GM20431 (cell line): ENCODE data around the gene MKKS.

Experiments
- in situ Hi-C: fragments of 300-500 bp; cut with MseI, MboI; formaldehyde crosslinking; loops from one replicate; pipeline ENCODE4 v1.15.0; 2020; ENCODE audit warnings: low sequenced_read_pairs; ENCODE audit not compliant: unreplicated experiment

MKKS gene

DNA sequence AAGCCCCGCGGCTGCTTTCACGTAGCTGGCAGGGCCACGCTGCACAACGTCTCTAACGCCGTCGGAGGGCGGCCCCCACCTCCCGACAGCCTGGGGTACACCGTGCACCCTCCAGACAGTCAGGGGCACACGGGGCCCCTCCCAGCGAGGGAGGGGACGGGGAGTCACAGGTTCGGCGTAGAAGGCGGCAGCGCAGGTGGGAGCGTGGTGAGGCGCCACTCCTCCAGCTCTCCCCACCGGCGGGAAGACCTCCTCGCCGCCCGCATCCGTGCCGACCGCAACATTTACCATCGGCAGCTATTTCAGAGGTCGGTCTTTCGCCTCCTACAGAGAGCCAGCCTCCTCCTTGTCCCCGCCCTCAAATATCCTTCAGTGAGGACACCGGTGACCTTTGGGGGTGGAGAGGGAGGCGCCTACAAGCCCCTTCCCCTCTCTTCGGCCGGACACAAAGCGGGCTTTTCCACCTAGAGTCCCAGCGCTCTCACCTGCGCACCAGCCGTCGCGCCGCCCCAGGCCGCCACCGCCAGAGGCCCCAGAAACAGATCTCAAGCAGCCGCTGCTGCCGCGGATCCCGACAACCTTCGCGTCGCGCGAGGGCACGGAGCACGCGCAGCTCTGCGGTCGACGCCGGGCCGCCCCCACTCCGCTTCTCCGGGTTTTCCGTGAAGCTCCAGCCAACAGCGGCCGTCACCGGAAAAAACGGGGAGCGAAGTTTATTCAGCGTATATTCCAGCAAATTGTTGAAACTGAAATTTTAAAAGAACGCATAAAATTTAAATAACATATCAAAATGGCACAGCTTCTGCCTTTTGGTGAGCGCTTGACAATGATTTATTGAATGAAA, at the start of gene MKKS:
MKKS (minus strand) TSS at position 600 of the 844 bp plus-strand sequence. CDS start 20,708 bp downstream, outside the sequence.
- in situ Hi-C loops, result no loop called here

DNA sequence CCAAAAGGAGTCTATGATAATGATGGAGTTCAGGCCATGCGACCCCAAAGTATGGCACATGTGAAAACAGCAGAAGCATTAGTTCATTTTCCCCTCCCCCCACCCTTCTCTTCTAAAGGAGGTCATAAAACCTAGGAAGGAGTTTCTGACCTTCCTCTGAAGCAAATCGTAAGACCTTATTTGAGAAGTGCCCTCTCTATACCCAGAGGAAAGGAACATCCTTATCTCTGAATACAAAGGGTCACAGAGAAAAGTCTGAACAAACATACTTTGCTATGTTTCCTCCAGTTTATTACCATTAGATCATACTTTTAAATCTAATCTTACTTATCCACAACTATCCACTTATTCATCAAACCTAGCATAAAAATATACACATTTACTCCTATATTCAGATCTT, 49.7 kb upstream of the MKKS start:
- in situ Hi-C loops, result no loop called here

DNA sequence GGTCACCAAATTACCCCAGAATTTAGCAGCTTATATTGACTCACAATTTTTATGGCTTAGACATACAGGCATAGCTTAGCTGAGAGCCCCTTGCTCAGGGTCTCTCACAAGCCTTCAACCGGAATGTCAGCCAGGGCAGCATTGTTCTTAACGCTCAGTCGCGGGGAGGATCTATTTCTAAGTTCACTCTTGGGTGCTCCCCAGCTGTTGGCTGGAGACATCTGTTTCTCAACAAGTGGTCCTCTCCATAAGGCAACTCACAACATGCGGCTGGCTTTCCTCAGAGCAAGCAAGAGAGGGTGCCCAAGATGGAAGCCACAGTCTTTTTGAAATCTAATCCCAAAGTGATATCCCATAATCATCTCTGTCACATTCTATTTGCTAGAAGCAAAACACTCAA, 47.7 kb upstream of the MKKS start:
- in situ Hi-C loops, result no loop called here

DNA sequence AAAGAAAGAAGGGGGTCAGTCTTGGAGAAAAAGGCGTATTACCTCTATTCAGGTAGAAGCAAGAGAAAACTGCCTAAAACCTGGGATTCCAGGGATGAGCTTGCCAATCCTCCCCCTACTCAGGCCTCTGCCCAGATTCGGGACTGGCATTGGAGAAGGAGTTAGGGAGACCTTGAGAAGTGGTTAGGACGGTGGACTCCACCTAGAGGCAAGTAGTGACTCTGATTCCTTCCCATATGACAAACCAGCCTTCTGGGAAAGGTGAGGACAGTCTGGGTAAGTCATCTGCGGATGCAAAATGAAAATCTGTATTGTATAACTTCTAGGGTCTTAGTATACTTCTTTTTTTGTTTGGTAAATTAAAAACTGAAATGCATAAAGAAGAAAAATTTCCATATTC, 44.9 kb upstream of the MKKS start:
- in situ Hi-C loops, result no loop called here

DNA sequence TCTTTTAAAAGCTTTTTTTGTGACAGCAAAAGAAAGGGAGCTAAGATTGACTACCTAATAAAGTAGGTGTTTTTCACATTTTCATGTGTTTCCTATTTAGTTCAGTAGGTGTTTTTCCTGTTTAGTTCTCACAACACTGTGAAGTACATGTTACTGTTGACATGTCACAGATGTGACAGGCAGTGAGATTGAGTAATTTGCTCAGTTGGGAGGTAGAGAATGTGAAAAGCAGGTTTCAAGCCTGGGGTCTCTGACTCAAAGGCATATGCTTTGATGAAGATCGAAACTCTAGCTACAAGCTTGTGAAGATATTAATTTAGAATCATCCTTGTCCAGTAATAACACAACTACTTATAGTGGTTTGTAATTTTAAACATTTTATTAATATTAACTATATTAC, 44.2 kb upstream of the MKKS start:
- in situ Hi-C loops, result no loop called here

DNA sequence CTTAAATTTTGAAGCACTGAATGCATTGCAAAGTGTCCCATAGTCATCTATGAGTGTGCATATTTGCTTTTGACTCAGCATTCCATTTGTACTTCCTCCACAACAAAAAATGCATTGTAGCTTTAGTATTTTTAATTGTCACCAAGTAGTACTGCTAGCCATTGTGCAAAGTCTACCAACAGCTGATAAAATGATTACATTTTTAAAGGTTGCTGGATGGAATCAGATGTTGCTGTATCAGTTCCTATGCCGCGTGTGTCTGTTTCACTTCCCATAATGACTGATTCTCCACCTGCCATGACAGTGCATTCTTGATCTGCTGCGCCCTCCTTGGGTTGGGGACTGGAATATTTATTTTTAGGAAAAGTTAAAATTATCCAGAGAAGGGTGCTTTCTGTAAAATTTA, 42.3 kb upstream of the MKKS start:
- in situ Hi-C loops, result no loop called here

DNA sequence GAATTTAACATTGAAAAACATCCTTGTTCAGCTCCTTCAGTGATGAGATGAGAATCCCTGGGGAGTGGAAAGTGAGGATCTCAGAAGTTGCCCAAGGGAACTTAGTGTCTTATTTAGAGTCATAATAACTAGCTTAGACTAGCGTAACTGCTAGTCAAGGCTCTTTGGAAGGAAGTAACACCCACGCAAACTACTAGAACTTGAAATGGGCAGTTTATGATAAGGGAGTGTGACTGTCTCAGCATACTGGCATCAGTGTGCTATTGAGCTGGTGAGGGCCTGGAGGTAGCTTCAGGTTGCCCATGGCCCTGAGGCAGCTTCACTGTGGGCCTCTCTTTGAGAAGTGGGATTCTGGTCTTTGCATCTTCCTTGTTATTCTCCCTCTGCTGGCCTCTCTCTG, 41.2 kb upstream of the MKKS start:
- in situ Hi-C loops, result no loop called here

DNA sequence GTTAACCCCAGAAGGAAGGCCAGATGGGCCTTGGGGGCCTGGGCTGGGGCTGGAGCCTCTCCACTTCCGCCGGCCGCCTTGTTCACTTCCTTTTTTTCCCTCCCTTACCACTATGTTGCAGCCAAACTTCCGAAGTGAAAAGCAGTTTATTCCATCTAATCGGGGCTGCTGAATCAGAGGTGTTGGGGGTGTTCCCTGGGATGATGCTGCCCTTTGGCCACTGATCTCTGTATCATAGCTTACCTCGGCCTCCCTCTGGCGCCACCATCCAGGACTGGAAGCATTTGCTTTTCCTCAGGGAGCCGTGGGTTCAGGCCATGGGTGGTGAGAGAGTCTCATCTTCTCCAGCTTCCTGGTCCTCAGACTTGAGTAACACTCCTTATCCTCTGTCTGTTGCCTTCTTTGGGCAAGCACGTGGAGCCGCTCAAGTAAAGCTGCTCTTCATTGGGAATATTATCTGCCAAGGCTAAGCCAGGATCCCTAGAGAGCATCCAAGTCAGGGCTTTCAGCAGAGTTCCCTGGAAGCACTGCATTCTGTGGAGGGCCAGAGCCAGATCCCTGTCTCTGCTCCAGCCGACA, 40.7 kb upstream of the MKKS start:
- in situ Hi-C loops, result no loop called here

DNA sequence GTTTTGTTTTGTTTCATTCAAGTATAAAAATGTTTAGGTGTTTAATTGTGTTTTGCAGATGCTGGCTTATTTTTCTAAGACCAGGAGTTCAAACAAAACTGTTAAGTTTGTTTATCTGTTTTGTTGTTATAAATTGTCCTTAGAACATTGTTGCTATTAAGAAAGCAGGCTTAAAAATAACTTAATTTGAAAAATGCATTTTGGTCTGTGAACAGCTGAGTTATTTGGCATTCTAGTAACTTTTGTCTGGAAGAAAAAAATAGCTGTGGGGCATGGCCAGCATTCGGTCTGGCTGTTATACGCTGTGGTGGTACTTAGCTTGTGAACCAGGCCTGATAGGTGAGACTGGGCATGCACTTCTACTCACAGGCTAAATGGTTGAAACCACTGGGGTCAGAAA, 38.8 kb upstream of the MKKS start:
- in situ Hi-C loops, result no loop called here

DNA sequence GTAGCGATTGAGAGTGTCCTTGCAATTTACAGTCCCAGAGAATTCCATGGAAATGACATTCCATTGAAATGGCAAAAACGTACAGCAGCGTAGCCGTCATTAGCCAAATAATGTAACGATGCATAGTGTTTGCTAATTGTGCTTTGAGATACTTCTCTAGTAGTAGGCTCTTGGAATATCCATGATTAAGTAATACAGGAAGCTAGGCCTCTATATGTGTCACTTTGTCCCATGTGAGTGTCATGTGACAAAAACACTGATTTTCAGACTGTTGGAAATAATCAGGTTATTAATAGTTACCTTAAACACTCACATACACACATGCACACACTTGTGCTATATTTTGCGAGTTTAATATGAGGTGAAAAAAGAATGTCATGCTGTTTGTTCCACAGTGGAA, 36.3 kb upstream of the MKKS start:
- in situ Hi-C loops, result no loop called here

DNA sequence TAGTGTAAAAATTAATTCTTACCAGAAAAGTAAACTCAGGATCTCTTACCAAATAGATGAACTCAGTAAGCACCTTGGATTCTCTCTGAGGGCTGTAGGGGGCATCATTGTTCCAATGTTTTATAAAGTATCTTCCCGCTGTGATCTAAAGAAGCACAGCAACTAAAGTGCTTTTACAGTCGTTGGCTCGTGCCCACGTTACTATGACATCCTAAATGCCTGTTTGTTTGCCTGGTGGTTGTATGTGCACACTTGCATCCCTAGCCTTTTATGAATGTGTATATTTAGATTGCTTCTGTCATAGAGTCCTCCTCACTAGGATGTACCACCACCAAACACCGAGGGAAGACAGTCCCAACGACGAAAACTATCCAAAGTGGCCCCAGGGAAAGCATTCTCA, 35.6 kb upstream of the MKKS start:
- in situ Hi-C loops, result no loop called here

DNA sequence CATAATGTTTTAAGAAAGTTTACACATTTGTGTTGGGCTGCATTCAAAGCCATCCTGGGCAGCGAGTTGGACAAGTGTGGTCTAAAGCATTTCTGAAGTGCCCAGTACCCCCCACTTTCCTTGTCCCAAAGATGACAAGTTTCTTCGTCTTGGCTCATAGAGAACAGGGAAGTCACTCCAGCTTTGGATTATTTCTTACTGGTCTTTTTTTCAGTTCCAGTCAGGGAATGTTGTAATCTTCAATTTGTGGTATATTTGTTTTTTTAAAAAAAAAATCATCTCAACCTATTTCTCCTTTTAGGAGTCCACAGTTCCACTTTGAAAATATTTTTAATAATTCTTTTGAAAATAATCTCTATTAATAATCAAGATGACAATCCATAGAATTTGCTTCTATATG, 35.0 kb upstream of the MKKS start:
- in situ Hi-C loops, result no loop called here

DNA sequence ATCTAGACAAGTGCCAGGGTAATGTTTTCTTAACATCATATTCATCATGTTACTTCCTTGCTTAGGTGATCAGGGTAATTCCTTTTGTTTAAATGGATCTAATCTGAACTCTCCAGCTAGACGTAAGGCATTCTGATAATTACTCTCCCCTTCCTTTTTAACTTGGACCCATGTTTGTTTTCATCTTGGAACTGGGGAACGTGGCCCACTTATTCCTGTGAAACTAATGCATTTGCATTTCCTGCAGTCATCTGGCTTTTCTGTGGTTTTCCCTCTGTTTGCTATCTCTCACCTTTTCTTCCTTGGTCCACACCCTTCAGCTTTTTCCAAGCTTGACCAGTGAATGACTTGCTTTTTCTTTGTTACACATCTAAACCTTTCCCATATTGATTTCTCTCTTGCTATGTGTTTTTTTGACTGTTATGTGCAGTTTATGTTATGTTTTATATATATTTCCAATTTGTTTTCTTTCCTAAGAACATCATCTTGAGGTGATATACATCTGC, 34.4 kb upstream of the MKKS start:
- in situ Hi-C loops, result no loop called here

DNA sequence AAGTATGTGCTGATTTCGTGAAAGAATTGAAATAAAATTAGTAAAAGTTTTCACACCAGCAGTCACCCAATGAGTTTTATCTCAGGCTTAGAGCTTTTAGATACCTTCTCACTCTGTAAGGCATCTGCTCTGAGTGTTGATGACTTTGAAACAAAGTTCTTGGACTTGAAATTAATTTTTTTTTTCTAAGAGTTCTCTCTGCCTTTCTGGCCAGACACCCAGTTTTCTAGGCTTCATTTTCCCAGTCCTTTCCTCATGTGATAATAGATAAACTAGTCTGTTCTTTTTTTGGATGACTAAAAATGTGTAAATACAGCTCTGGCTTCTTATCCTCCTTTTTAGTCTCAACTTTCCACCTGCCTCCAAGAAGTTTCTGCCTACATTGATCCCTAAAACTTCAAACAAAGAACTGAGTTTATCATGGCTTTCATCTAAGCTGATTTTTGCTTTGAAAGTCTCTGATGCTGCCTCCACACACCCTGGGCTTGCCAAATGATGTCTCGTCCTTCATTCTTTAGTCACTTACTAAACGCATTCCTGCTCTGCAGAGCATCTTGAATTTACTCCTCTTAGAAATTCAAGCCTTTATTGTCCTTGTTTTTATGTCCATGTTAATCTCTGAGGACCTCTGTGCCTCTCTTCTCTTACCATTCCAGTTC, 33.8 kb upstream of the MKKS start:
- in situ Hi-C loops, result no loop called here

DNA sequence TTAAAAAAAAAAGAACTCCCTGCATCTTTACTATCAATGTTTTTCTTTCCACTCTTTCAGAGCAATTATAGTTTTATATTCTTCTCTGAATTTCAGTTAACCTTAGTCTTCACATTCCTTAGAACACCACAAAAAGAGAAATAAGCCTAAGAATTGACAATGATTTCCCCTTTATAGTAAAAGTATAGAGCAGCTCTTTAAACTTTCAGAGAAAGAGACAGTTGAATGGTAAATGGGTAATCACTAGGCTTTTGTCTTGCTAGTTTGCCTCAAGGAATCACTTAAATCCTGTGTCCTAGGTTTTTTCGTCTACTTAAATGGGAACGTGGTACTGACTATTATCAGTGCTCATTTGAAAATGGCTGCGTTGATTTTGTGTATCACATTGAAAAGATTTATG, 32.8 kb upstream of the MKKS start:
- in situ Hi-C loops, result no loop called here

DNA sequence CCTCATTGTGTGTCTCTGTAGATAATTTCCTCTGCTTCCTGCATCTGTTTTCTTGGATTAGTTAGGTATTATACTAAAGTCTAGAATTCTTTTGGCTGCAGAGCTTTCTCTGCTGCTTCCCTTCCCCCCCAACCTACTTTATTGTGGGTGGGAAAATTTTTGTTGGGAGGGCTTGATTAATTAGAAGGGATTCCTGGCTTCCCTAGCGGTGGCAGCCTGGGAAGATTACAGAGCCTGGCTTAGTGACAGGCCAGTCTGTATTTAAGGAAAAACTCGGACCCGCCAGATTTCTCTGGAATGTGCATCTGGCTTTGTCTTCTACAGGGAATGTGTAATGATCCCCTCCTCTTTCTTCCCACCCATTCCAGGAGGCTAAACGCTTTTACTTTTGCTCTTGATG, 32.3 kb upstream of the MKKS start:
- in situ Hi-C loops, result no loop called here

DNA sequence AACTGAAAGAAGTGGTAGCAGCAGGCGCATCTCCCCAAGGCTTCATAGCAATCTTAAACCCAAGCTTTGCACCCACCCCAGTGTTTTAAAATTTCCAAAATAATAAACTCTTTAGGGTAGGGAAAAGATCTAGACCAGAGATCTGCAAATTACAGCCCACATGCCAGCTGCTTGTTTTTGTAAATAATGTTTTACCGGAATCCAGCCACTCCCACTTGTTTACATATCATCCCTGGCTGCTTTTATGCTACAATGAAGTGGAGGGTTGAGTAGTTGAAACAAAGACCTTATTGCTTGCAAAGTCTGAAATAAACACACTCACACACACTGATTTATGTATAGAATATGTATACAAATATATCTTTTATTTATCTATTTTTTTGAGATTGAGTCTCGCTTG, 31.1 kb upstream of the MKKS start:
- in situ Hi-C loops, result no loop called here

DNA sequence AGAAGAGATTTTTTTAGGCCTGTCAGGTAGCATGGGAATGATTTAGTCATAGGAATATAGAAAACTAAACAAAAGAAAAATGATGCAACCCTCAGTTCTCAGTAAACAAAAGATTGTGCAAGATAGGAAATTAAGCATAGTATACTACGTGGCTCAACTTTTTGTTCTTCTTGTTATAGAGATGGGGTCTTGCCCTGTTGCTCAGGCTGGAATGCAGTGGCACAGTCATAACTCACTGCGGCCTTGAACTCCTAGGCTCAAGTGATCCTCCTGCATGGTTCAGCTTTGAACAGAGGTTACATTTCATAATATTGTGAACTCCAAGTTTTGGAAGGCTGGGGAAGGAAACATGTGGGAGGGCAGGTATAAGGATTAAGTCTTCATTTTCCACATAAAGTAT, 29.6 kb upstream of the MKKS start:
- in situ Hi-C loops, result no loop called here

DNA sequence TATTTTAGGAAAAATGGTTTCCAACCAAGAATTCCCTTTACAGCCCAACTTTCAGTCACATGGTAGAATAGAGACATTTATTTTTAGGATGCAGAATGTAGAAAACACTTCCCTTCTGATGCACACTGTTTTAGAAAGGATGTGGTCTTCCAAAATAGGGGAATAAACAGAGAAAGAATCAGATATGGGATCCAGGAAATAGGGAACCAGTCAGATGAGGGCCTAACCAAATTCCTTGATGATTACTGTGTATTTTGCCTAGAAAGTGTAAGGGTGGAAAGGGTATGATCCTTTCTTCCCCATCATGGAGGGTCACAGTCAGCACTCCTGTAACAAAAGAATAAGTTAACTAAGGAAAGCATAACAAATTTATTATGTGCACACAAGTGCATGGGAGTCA, 28.5 kb upstream of the MKKS start:
- in situ Hi-C loops, result no loop called here

DNA sequence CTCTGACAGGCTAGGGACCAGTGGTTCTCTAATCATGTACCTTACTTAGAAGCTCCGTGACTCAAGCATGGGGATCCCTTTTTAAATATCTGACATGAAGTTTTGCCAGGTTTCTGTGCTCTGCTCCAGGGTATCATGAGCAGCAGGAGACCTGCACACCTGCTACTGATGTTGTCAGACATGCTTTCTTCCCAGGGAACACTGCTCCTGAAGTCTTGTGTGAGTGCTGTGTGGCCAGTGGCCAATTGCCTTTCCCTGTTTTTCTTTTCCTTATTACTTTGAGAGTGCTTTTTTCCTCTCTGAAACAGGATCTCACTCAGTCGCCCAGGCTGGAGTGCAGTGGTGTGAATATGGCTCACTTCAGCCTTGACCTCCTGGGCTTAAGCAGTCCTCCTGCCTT, 27.5 kb upstream of the MKKS start:
- in situ Hi-C loops, result no loop called here

DNA sequence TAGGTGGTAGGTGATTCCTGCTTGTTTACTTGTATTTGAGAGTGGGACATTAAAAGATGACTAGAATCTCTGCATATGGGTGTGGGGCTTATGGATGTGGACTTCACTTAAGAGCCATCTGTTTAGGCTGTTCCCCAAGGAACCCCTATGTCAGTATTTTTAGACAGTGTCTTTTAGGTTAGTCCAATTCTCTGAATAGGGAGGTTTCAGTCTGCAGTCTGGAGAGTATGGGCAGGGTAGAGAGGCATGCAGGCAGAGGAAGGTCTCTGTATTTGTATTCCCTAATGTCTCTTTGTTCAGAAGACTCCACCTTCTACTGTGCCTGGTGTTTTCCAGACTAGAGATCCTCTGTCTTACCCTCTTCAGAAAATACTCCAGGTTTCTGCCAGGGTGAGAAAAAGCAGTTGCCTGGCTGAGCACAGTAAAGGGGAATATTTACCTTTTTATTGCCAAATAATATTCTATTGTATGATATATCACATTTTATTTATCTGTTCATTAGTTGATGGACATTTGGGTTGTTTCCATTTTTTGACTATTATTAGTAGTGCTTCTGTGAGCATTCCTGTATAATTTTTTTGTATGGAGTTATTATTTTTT, 20.2 kb upstream of the MKKS start:
- in situ Hi-C loops, result no loop called here
